HL-60 (cell line): ENCODE data around the gene SYNM.
"Not testable (repeated sequence)": the region's sequence is repeated elsewhere in the genome, so short reads cannot be mapped to it uniquely, and the experiment has no call there.

ENCODE experiments used
- CTCF ChIP-seq: IDR thresholded peaks from one replicate; pipeline ENCODE4 v1.5.1; 2011; ENCODE audit warnings: low read length, control low read depth, inconsistent platforms; ENCODE audit not compliant: insufficient read depth
- POLR2AphosphoS5 ChIP-seq: IDR thresholded peaks from 2 replicates; pipeline ENCODE4 v1.6.1; 2012; ENCODE audit warnings: low read depth
- SPI1 ChIP-seq: IDR thresholded peaks from 2 replicates; pipeline ENCODE4 v1.6.1; 2012; ENCODE audit warnings: low read depth, mild to moderate bottlenecking, borderline replicate concordance
- TF ChIP-seq, protein P1 (sequence below): IDR thresholded peaks from 2 replicates; pipeline ENCODE4 v1.6.1; 2012; ENCODE audit warnings: low read depth; ENCODE audit not compliant: insufficient replicate concordance

- TF ChIP-seq CTCF, POLR2AphosphoS5, SPI1: not testable (repeated sequence)
- TF ChIP-seq, protein P1, sequence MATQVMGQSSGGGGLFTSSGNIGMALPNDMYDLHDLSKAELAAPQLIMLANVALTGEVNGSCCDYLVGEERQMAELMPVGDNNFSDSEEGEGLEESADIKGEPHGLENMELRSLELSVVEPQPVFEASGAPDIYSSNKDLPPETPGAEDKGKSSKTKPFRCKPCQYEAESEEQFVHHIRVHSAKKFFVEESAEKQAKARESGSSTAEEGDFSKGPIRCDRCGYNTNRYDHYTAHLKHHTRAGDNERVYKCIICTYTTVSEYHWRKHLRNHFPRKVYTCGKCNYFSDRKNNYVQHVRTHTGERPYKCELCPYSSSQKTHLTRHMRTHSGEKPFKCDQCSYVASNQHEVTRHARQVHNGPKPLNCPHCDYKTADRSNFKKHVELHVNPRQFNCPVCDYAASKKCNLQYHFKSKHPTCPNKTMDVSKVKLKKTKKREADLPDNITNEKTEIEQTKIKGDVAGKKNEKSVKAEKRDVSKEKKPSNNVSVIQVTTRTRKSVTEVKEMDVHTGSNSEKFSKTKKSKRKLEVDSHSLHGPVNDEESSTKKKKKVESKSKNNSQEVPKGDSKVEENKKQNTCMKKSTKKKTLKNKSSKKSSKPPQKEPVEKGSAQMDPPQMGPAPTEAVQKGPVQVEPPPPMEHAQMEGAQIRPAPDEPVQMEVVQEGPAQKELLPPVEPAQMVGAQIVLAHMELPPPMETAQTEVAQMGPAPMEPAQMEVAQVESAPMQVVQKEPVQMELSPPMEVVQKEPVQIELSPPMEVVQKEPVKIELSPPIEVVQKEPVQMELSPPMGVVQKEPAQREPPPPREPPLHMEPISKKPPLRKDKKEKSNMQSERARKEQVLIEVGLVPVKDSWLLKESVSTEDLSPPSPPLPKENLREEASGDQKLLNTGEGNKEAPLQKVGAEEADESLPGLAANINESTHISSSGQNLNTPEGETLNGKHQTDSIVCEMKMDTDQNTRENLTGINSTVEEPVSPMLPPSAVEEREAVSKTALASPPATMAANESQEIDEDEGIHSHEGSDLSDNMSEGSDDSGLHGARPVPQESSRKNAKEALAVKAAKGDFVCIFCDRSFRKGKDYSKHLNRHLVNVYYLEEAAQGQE: not testable (repeated sequence)
These were observed 44.7 kb upstream of the SYNM start for GRCh38 chr15:99060186-99060585.
